ENCODE results near the gene DOCK9. TPM values are rescaled to one million over a fixed set of nuclear protein-coding genes. Genes with fewer than 3 reads are reported as not detected.
A peak's percentile ranks its signal among the peaks of the same experiment; 100 is the strongest.

DOCK9 gene
- total RNA-seq, 2 experiments from 2014 or later: 102 to 107 TPM

DNA sequence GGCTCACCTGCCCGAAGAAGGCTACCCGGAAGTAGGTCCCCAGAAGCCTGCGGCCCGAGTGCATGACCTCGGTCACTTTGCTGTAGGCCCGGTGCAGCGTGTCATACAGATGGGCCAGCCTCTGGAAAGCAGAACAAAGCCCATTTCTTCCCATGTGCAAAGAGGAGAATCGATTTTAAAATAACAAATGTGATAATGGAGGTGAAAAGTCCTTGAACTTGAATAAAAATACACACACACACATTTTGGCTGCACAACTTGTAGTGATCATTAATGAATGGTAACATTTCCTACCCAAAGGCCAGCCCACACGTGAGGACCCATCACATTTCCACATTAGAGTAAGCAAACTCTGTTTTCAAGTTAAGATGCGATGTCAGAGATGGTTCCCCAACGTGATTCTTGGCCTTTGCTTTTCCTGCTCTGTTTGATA, 168.5 kb downstream of the DOCK9 start:
- Mint-ChIP-seq H3K36me3 (peaks cover 26% of the 10 kb centered on the region), H3K4me1 (peaks cover 7% of the 10 kb centered on the region), H3K9me3 (no peaks in the 10 kb centered on the region), H3K27ac (no peak overlapping the region), H3K27me3 (no peaks in the 10 kb centered on the region), H3K4me3 (no peak overlapping the region)
- POLR2A ChIA-PET: no interaction called here
- DNase-seq: no peak
- ATAC-seq (ENCODE audit: low read depth): no peak

- H3K36me3 Mint-ChIP-seq: peaks cover 26% of the 10 kb centered on the region
- no peaks in the 10 kb centered on the region for H3K9me3 Mint-ChIP-seq
- no peak overlapping the region for H3K27ac Mint-ChIP-seq
- DNase-seq: no peak
- no peaks in the 10 kb centered on the region for H3K27me3 Mint-ChIP-seq
- no peak for ATAC-seq (ENCODE audit: low read depth)
- H3K4me1 Mint-ChIP-seq: peaks cover 7% of the 10 kb centered on the region
- no peak overlapping the region for H3K4me3 Mint-ChIP-seq
- POLR2A ChIA-PET: no interaction called here
Measured at GRCh38 chr13:98807774-98808173, 170.1 kb downstream of the DOCK9 start.

DNA sequence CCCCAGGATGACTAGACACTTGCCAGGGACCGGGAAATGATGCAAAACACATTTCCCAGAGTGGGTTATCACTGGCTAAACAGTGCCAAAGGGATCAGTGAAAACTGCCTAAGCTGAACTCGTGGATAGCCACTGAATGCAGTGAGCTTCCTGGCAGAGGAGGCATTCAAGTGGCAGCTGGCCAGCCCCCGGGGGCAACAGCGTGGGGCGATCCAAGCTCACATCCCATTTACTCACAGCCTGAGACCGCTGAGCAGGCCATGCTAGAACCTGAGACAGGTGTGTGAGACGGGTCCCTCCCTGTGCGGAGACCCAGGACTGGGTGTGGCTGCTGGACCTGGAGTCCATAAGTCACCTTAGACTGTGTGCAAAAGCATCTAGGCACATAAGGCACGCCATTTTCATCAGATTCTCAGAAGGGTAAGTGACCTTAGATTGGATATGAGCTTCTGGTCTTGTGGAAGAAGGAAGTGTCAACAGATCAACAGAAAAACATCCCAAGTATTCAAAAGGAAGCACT, 173.5 kb downstream of the DOCK9 start:
- POLR2A ChIA-PET: no interaction called here
- Mint-ChIP-seq H3K4me1 (no peaks in the 10 kb centered on the region), H3K36me3 (peaks cover 12% of the 10 kb centered on the region), H3K27me3 (no peaks in the 10 kb centered on the region), H3K4me3 (no peak overlapping the region), H3K9me3 (no peaks in the 10 kb centered on the region), H3K27ac (no peak overlapping the region)
- ATAC-seq (ENCODE audit: low read depth) (no peak), DNase-seq (no peak)

DNA sequence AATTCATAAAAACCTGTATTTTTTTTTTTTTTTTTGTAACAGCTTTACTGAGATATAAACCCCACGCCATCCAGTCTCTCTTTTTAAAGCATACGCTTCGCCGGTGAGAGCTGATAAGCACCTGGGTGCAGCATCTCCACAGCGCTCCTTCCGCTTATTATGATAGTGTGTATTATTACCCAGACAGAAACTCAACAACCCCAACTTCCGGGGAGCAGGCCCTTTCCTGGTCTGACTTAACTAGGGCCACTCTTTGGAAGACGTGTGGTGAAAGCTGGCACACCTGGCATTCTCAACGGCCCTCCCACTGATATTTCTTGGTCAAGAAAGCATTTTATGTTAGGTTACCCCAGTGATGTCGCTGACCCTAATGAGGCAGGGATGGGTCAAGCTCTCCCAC, 173.9 kb downstream of the DOCK9 start:
- DNase-seq: no peak
- H3K4me3 Mint-ChIP-seq: no peak overlapping the region
- ATAC-seq (ENCODE audit: low read depth): no peak
- POLR2A ChIA-PET: no interaction called here
- H3K27ac Mint-ChIP-seq: no peak overlapping the region
- H3K27me3 Mint-ChIP-seq: no peaks in the 10 kb centered on the region
- no peaks in the 10 kb centered on the region for H3K9me3 Mint-ChIP-seq
- H3K36me3 Mint-ChIP-seq: peaks cover 14% of the 10 kb centered on the region
- no peaks in the 10 kb centered on the region for H3K4me1 Mint-ChIP-seq

- Mint-ChIP-seq H3K27ac (no peak overlapping the region), H3K36me3 (peaks cover 15% of the 10 kb centered on the region), H3K9me3 (no peaks in the 10 kb centered on the region), H3K4me1 (no peaks in the 10 kb centered on the region), H3K4me3 (no peak overlapping the region), H3K27me3 (no peaks in the 10 kb centered on the region)
- no peak for DNase-seq
- POLR2A ChIA-PET: no interaction called here
- no peak for ATAC-seq (ENCODE audit: low read depth)
Measured at GRCh38 chr13:98803111-98803561, 174.7 kb downstream of the DOCK9 start.

DNA sequence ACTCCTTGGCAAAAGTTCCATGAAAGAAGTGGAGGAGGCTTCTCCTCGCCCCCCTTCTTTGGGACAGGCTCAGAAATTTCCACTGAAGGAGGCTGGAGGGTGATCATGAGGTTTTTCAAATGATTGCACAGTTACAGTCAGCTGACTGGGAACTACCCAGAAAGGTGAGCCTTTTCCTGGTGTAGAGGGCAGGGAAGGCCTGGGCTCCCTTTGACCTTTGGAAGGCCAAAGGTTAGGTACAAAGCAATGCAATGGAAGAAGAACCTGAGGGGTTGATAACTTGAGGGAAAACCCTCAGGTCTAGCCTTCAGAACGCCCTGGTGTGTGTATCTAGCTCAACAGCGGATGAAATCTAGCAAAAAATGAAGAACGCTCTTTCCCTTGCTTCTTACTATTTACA, 175.3 kb downstream of the DOCK9 start:
- Mint-ChIP-seq H3K4me3 (no peak overlapping the region), H3K9me3 (no peaks in the 10 kb centered on the region), H3K4me1 (peaks cover 2% of the 10 kb centered on the region), H3K36me3 (peaks cover 16% of the 10 kb centered on the region), H3K27me3 (no peaks in the 10 kb centered on the region), H3K27ac (no peak overlapping the region)
- POLR2A ChIA-PET: no interaction called here
- DNase-seq: no peak
- no peak for ATAC-seq (ENCODE audit: low read depth)

DNA sequence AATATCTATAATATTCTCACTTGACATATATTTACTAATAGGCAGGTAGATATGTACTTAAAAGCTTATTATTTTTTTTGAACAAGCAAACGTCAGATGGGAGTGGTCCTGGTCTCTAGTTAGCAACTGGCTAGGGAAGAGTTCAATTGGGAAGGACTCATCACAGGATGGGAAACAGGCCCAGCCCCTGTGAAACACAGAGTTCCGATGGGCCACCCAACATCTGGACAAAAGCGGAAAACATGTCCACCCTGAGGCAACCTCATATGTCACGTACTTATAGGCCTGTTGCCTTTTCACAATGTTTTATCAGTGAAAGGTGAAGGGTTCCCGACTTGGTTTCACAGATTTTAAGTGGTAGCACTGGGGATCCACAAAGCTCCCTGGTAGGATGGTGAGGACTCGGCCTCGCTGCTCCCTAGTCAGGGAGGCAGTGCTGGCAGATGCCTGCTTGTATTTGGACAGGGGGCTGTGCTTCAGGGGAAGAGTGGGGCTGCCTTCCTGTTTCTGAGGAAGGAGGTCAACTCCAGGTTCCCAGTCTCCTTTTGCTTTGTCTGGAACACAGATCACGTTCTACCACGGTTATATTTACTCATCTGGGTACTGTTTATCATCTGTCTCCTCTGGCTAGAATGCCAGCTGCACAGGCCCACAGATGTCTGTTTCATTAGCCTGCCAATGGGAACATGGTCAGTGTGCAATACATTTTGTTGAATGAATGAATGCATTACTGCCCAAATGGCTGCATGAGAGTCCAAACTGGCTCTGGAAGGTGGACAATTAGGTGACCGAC, 176.0 kb downstream of the DOCK9 start:
- H3K4me3 Mint-ChIP-seq: no peak overlapping the region
- POLR2A ChIA-PET: no interaction called here
- ATAC-seq (ENCODE audit: low read depth): no peak
- peaks cover 4% of the 10 kb centered on the region for H3K4me1 Mint-ChIP-seq
- H3K27me3 Mint-ChIP-seq: no peaks in the 10 kb centered on the region
- peaks cover 22% of the 10 kb centered on the region for H3K36me3 Mint-ChIP-seq
- H3K9me3 Mint-ChIP-seq: no peaks in the 10 kb centered on the region
- no peak overlapping the region for H3K27ac Mint-ChIP-seq
- no peak for DNase-seq

DNA sequence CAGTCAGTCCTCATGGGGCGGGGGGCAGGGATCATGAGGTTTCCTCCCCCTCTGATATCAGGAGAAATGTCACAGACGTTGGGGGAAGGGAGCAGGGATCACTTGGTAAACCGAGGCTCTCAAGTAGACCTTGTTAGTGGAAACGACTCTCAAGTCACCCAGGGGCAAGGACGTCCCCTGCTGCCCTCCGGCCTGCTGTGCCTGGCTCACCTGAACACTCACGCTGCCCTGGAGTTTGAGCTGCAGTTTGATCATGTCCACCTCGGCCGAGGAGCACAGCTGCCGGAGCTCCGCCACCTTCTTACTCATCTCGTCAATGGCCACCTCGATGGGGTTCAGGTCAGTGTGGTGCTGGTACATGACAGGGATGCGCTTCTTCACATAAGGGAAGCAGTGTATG, 177.8 kb downstream of the DOCK9 start:
- no peak for ATAC-seq (ENCODE audit: low read depth)
- Mint-ChIP-seq H3K9me3 (no peaks in the 10 kb centered on the region), H3K36me3 (peaks cover 37% of the 10 kb centered on the region), H3K4me3 (no peak overlapping the region), H3K4me1 (peaks cover 4% of the 10 kb centered on the region), H3K27me3 (no peaks in the 10 kb centered on the region), H3K27ac (no peak overlapping the region)
- POLR2A ChIA-PET: interaction anchor here (0.5 kb wide), 1 partner anchor 233 kb away, joined by 5 read pairs; no protein-coding TSS in a partner anchor
- DNase-seq: no peak

- ATAC-seq (ENCODE audit: low read depth): no peak
- POLR2A ChIA-PET: no interaction called here
- Mint-ChIP-seq H3K27ac (no peak overlapping the region), H3K36me3 (peaks cover 46% of the 10 kb centered on the region), H3K4me3 (no peak overlapping the region), H3K27me3 (no peaks in the 10 kb centered on the region), H3K9me3 (no peaks in the 10 kb centered on the region), H3K4me1 (peaks cover 4% of the 10 kb centered on the region)
- no peak for DNase-seq
Measured at GRCh38 chr13:98798849-98799645, 178.8 kb downstream of the DOCK9 start.

DNA sequence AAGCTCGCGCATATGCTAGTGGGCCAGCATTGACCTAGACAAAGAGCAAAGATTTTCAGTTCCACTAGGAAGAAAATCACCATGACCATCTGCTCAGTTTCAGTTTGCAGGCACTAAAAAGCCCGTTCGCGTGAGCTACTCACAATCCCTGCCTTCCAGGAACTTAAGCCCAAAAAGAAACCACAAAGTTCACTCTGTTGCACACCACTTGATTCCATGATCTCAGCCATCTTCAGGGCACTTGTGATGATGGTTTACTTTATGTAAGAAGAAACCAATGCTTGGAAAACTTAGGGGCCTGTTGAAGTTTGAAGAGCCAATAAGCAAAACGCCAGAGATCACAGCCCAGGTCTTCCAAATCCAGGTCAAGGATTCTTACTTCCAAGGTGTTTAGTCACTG, 180.4 kb downstream of the DOCK9 start:
- no peak overlapping the region for H3K4me3 Mint-ChIP-seq
- H3K27me3 Mint-ChIP-seq: no peaks in the 10 kb centered on the region
- ATAC-seq (ENCODE audit: low read depth): no peak
- DNase-seq: no peak
- no peaks in the 10 kb centered on the region for H3K9me3 Mint-ChIP-seq
- H3K36me3 Mint-ChIP-seq: peaks cover 54% of the 10 kb centered on the region
- POLR2A ChIA-PET: interaction anchor here (0.6 kb wide), 1 partner anchor 1880 kb away, joined by 3 read pairs; no protein-coding TSS in a partner anchor
- H3K4me1 Mint-ChIP-seq: peaks cover 4% of the 10 kb centered on the region
- peak overlapping the region; percentile 14 for H3K27ac Mint-ChIP-seq

DNA sequence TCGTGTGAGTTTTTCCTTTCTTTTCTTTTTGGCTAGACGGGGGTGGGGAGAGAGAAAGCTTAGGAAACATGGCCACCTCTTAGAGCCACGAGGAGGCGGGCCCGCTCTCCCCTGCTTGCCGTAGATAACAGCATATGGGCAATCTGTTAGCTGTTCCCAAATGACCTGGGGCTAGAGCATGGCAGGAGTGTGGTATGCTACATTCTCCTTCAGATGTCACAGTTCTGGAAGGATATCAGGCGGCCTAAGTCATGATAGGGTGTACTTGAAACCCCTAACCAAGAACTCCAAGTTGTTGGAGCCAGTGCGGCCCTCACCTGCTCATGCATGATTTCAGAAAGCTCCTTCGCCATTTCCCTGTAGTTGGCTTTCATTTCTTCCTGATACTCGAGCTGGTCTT, 181.1 kb downstream of the DOCK9 start:
- Mint-ChIP-seq H3K36me3 (peaks cover 59% of the 10 kb centered on the region), H3K4me1 (peaks cover 4% of the 10 kb centered on the region), H3K9me3 (peaks cover under 1% of the 10 kb centered on the region), H3K27me3 (no peaks in the 10 kb centered on the region), H3K4me3 (no peak overlapping the region), H3K27ac (no peak overlapping the region)
- POLR2A ChIA-PET: no interaction called here
- DNase-seq (no peak), ATAC-seq (ENCODE audit: low read depth) (no peak)

DNA sequence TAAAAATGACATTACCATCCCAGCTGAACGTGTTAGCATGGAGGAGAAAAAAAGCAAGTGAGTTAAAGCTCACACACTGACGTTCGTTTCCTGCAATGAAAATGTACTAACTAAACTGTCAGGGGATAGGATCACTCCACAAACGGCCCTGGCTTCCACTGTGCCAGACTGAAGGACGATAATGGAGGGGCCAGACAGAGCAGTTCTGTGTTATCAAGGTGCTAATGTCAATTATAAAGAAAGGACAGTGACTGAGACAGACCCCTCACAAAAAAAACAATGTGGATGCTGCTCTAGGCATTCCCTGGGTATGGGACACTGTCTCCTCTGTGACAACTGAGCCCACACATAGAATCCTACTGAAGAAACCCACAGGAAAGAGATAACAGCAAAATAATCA, 181.7 kb downstream of the DOCK9 start:
- H3K4me3 Mint-ChIP-seq: no peak overlapping the region
- no peak overlapping the region for H3K27ac Mint-ChIP-seq
- ATAC-seq (ENCODE audit: low read depth) (no peak), DNase-seq (no peak)
- H3K27me3 Mint-ChIP-seq: no peaks in the 10 kb centered on the region
- POLR2A ChIA-PET: no interaction called here
- H3K4me1 Mint-ChIP-seq: peaks cover 4% of the 10 kb centered on the region
- peaks cover 60% of the 10 kb centered on the region for H3K36me3 Mint-ChIP-seq
- H3K9me3 Mint-ChIP-seq: peaks cover 2% of the 10 kb centered on the region

DNA sequence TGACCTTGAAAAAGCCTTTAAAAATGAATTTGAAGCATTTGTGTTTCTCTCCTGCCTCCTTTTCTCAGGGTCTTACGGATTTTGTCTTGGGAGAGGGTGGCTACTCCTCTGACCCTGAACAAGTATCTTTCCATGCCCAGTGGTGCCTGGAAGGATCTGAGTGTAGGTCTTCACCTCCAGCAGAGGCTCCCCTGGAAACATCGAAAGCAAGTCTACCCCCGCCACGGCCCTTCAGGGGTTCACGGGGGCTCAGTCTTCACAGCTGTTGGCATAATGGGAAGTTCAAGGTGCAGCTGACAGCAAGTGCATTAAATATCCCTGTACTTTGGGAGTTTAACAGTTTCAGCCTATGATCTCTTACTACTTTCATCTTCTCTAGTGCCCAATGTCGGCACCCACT, 182.6 kb downstream of the DOCK9 start:
- Mint-ChIP-seq H3K9me3 (peaks cover 2% of the 10 kb centered on the region), H3K36me3 (peaks cover 60% of the 10 kb centered on the region), H3K27ac (no peak overlapping the region), H3K4me3 (no peak overlapping the region), H3K27me3 (no peaks in the 10 kb centered on the region), H3K4me1 (peaks cover 4% of the 10 kb centered on the region)
- POLR2A ChIA-PET: interaction anchor here (0.7 kb wide), 1 partner anchor 90 kb away, joined by 3 read pairs; no protein-coding TSS in a partner anchor
- ATAC-seq (ENCODE audit: low read depth) (no peak), DNase-seq (no peak)

- no peak overlapping the region for H3K27ac Mint-ChIP-seq
- POLR2A ChIA-PET: no interaction called here
- peaks cover 4% of the 10 kb centered on the region for H3K4me1 Mint-ChIP-seq
- peaks cover 60% of the 10 kb centered on the region for H3K36me3 Mint-ChIP-seq
- ATAC-seq (ENCODE audit: low read depth): no peak
- no peak overlapping the region for H3K4me3 Mint-ChIP-seq
- peaks cover 2% of the 10 kb centered on the region for H3K9me3 Mint-ChIP-seq
- H3K27me3 Mint-ChIP-seq: no peaks in the 10 kb centered on the region
- no peak for DNase-seq
Measured at GRCh38 chr13:98794498-98794897, 183.4 kb downstream of the DOCK9 start.
